Neural cell (in vitro differentiated cells): Measurements from ENCODE around the gene SNCAIP. TPM values are rescaled to one million over a fixed set of nuclear protein-coding genes. Genes with fewer than 3 reads are reported as not detected.

Experiments used
- H2AFZ ChIP-seq: fragments of 200-600, 300-800 bp; sonication (generic), shearing (Covaris generic); 2 replicates; pipeline ENCODE4 v1.6.0; 2014; ENCODE audit warnings: low read depth, mild to moderate bottlenecking, antibody characterized with exemption, low read length, moderate library complexity
- H3F3A ChIP-seq: fragments of 200-600 bp; shearing (Covaris generic); 2 replicates; pipeline ENCODE4 v1.6.1; 2016; ENCODE audit warnings: mild to moderate bottlenecking, moderate library complexity, mixed read lengths, antibody characterized with exemption, low read length; ENCODE audit not compliant: insufficient read depth, poor library complexity, severe bottlenecking
- H3K27ac ChIP-seq: fragments of 200-600, 300-800 bp; sonication (generic), shearing (Covaris generic); 2 replicates; pipeline ENCODE4 v1.5.1; 2014; ENCODE audit warnings: mild to moderate bottlenecking, low read length, moderate library complexity
- H3K27me3 ChIP-seq: fragments of 300-800, 200-600 bp; sonication (generic), shearing (Covaris generic); 2 replicates; pipeline ENCODE4 v1.6.0; 2014; ENCODE audit warnings: mild to moderate bottlenecking, low read depth, low read length, moderate library complexity; ENCODE audit not compliant: insufficient read depth
- H3K36me3 ChIP-seq: fragments of 300-800, 200-600 bp; sonication (generic), shearing (Covaris generic); 2 replicates; pipeline ENCODE4 v1.5.1; 2014; ENCODE audit warnings: mild to moderate bottlenecking, antibody characterized with exemption, low read length, moderate library complexity; ENCODE audit not compliant: insufficient read depth
- H3K4me2 ChIP-seq: fragments of 300-800, 200-600 bp; sonication (generic), shearing (Covaris generic); 2 replicates; pipeline ENCODE4 v1.6.0; 2014; ENCODE audit warnings: mild to moderate bottlenecking, low read length
- H3K4me3 ChIP-seq: fragments of 300-800, 200-600 bp; sonication (generic), shearing (Covaris generic); 2 replicates; pipeline ENCODE4 v1.5.1; 2014; ENCODE audit warnings: mild to moderate bottlenecking, low read length, moderate library complexity
- H3K79me2 ChIP-seq: fragments of 200-600 bp; shearing (Covaris generic); replicated peaks from 2 replicates; pipeline ENCODE4 v1.6.0; 2014; ENCODE audit warnings: mild to moderate bottlenecking, low read length, moderate library complexity; ENCODE audit not compliant: insufficient read depth
- H3K9ac ChIP-seq: fragments of 300-800, 200-600 bp; sonication (generic), shearing (Covaris generic); 2 replicates; pipeline ENCODE4 v1.6.1; 2016; ENCODE audit warnings: mild to moderate bottlenecking, low read length, mixed read lengths
- H3K9me2 ChIP-seq: fragments of 200-600 bp; shearing (Covaris generic); 2 replicates; pipeline ENCODE4 v1.6.1; 2016; ENCODE audit warnings: mild to moderate bottlenecking, low read length, mixed read lengths; ENCODE audit not compliant: insufficient read depth
- H3K9me3 ChIP-seq: fragments of 200-600, 300-800 bp; sonication (generic), shearing (Covaris generic); 2 replicates; pipeline ENCODE4 v1.6.1; 2016; ENCODE audit warnings: mild to moderate bottlenecking, mixed run types, low read length, moderate library complexity, mixed read lengths
- H4K20me1 ChIP-seq: fragments of 200-600 bp; shearing (Covaris generic); 2 replicates; pipeline ENCODE4 v1.6.1; 2016; ENCODE audit warnings: mild to moderate bottlenecking, mixed run types; ENCODE audit not compliant: insufficient read depth
- CTCF ChIP-seq: fragments of 450-650 bp; IDR thresholded peaks from 2 replicates; pipeline ENCODE4 v1.5.1; 2014; ENCODE audit warnings: antibody characterized with exemption, mild to moderate bottlenecking, moderate library complexity; ENCODE audit not compliant: poor library complexity, severe bottlenecking
- EP300 ChIP-seq: fragments of 450-650 bp; conservative IDR thresholded peaks from 2 replicates; pipeline ENCODE4 v1.6.1; 2014; ENCODE audit warnings: antibody characterized with exemption, mild to moderate bottlenecking, moderate library complexity; ENCODE audit not compliant: poor library complexity, severe bottlenecking
- EZH2 ChIP-seq: fragments of 200-600, 300-800 bp; shearing (Covaris generic), sonication (generic); IDR thresholded peaks from 2 replicates; pipeline ENCODE4 v1.6.1; 2014; ENCODE audit warnings: antibody characterized with exemption, low read length, borderline replicate concordance, mild to moderate bottlenecking; ENCODE audit not compliant: insufficient read depth, poor library complexity, severe bottlenecking
- MXI1 ChIP-seq: fragments of 450-650 bp; conservative IDR thresholded peaks from 2 replicates; pipeline ENCODE4 v1.6.1; 2014; ENCODE audit warnings: antibody characterized with exemption, mild to moderate bottlenecking; ENCODE audit not compliant: poor library complexity, severe bottlenecking
- POLR2AphosphoS5 ChIP-seq: IDR thresholded peaks from 2 replicates; pipeline ENCODE4 v1.6.1; 2012
- RAD21 ChIP-seq: fragments of 450-650 bp; conservative IDR thresholded peaks from 2 replicates; pipeline ENCODE4 v1.6.1; 2014; ENCODE audit warnings: antibody characterized with exemption, mild to moderate bottlenecking, moderate library complexity
- SMC3 ChIP-seq: fragments of 450-650 bp; conservative IDR thresholded peaks from 2 replicates; pipeline ENCODE4 v1.6.1; 2014; ENCODE audit warnings: antibody characterized with exemption, mild to moderate bottlenecking, moderate library complexity; ENCODE audit not compliant: poor library complexity
- TAF1 ChIP-seq: IDR thresholded peaks from 2 replicates; pipeline ENCODE4 v1.6.1; 2012; ENCODE audit warnings: low read depth
- polyA plus RNA-seq: library from polyadenylated mRNA; depleted of rRNA; stranded (reverse); fragments of >200 nt; gene quantifications from 2 replicates; pipeline ENCODE4 v1.2.3, GENCODE V29; 2014
- TF ChIP-seq, protein P1 (sequence below): IDR thresholded peaks from 2 replicates; pipeline ENCODE4 v1.6.1; 2012; ENCODE audit warnings: borderline replicate concordance

Gene SNCAIP
- polyA plus RNA-seq, 1 donor from 2014 or later = 25.6 TPM

- no peaks in the 10 kb centered on the region for H3K27me3 ChIP-seq
- H3K4me3 ChIP-seq = no peak overlapping the region
- H3K4me2 ChIP-seq = no peak overlapping the region
- no peak overlapping the region for H3K9ac ChIP-seq
- no peaks in the 10 kb centered on the region for H4K20me1 ChIP-seq
- no peak overlapping the region for H2AFZ ChIP-seq
- peaks cover 35% of the 10 kb centered on the region for H3K36me3 ChIP-seq
- H3K79me2 ChIP-seq = no peaks in the 10 kb centered on the region
- no peak overlapping the region for H3K27ac ChIP-seq
- no peak for TF ChIP-seq TAF1
- no peak for TF ChIP-seq EZH2
- no peak for TF ChIP-seq MXI1
- no peak for TF ChIP-seq POLR2AphosphoS5
- no peak for TF ChIP-seq RAD21
- TF ChIP-seq SMC3 = no peak
- no peak for TF ChIP-seq EP300
- TF ChIP-seq, protein P1, sequence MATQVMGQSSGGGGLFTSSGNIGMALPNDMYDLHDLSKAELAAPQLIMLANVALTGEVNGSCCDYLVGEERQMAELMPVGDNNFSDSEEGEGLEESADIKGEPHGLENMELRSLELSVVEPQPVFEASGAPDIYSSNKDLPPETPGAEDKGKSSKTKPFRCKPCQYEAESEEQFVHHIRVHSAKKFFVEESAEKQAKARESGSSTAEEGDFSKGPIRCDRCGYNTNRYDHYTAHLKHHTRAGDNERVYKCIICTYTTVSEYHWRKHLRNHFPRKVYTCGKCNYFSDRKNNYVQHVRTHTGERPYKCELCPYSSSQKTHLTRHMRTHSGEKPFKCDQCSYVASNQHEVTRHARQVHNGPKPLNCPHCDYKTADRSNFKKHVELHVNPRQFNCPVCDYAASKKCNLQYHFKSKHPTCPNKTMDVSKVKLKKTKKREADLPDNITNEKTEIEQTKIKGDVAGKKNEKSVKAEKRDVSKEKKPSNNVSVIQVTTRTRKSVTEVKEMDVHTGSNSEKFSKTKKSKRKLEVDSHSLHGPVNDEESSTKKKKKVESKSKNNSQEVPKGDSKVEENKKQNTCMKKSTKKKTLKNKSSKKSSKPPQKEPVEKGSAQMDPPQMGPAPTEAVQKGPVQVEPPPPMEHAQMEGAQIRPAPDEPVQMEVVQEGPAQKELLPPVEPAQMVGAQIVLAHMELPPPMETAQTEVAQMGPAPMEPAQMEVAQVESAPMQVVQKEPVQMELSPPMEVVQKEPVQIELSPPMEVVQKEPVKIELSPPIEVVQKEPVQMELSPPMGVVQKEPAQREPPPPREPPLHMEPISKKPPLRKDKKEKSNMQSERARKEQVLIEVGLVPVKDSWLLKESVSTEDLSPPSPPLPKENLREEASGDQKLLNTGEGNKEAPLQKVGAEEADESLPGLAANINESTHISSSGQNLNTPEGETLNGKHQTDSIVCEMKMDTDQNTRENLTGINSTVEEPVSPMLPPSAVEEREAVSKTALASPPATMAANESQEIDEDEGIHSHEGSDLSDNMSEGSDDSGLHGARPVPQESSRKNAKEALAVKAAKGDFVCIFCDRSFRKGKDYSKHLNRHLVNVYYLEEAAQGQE = no peak
- no peak for TF ChIP-seq CTCF
- H3K9me3 ChIP-seq = no peaks in the 10 kb centered on the region
- no peaks in the 10 kb centered on the region for H3K9me2 ChIP-seq
- H3F3A ChIP-seq = no peaks in the 10 kb centered on the region
These were observed 132.4 kb downstream of the SNCAIP start for GRCh38 chr5:122444411-122444810.

DNA sequence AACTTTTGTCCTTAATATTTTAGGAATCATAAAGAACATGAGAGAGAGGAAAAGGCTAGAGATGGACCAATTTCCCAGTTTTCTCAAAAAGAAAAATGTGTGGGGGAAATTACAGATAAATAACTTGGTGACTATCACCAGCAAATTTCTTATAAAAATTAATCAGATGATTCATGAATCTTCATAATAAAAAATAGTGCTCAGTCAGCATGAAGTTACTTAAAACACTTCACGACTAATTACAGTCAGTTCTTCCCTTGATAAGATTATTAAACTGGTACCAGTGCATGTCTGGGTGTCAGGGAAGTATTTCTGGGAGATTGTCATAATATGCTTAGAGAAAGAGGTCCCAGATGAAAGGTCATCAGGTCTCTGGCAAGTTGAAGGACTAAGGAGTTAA is 133.0 kb downstream of the SNCAIP start:
- H3K79me2 ChIP-seq = no peaks in the 10 kb centered on the region
- H2AFZ ChIP-seq = no peak overlapping the region
- no peak overlapping the region for H3K4me3 ChIP-seq
- no peaks in the 10 kb centered on the region for H3F3A ChIP-seq
- no peak overlapping the region for H3K27ac ChIP-seq
- no peaks in the 10 kb centered on the region for H3K27me3 ChIP-seq
- TF ChIP-seq TAF1 = no peak
- no peak for TF ChIP-seq EP300
- TF ChIP-seq MXI1 = no peak
- TF ChIP-seq CTCF = no peak
- H3K36me3 ChIP-seq = peaks cover 34% of the 10 kb centered on the region
- H3K4me2 ChIP-seq = no peak overlapping the region
- H4K20me1 ChIP-seq = no peaks in the 10 kb centered on the region
- H3K9me2 ChIP-seq = no peaks in the 10 kb centered on the region
- H3K9ac ChIP-seq = no peak overlapping the region
- H3K9me3 ChIP-seq = no peaks in the 10 kb centered on the region
